ENCODE results near the gene ANO4.

- TF ChIP-seq POLR2A (IDR thresholded peaks at IDR 0.05) = no peak
- no peak for TF ChIP-seq CTCF (IDR thresholded peaks at IDR 0.05)
- no peak for TF ChIP-seq POLR2AphosphoS5 (IDR thresholded peaks at IDR 0.05)
- no peak for TF ChIP-seq EP300 (IDR thresholded peaks at IDR 0.05)
These were observed 250.0 kb downstream of the ANO4 start for GRCh38 chr12:101044512-101045059.

Measured in stomach (tissue), 4 donors.